Fibroblast of pulmonary artery (primary cell): ENCODE measurements around the gene ATP10B.

Experiments used
- DNase-seq: peaks from one replicate; pipeline ENCODE4 v3.0.0-alpha.2; 2010; ENCODE audit warnings: low read depth
- H3K4me3 ChIP-seq: replicated peaks from 2 replicates; pipeline ENCODE4 v1.5.1; 2011; ENCODE audit warnings: low read depth, mild to moderate bottlenecking, control low read depth, low read length, moderate library complexity
- CTCF ChIP-seq: IDR thresholded peaks from 2 replicates; pipeline ENCODE4 v1.5.1; 2011; ENCODE audit warnings: mild to moderate bottlenecking, control low read depth, low read length, inconsistent platforms; ENCODE audit errors: missing control alignments

ATP10B gene

GRCh38 chr5:160640406-160640805 lies 211.6 kb downstream of the ATP10B start:
- no peak for DNase-seq
- TF ChIP-seq CTCF: no peak
- H3K4me3 ChIP-seq: no peak overlapping the region

- H3K4me3 ChIP-seq: no peak overlapping the region
- DNase-seq: no peak
- TF ChIP-seq CTCF: no peak
Observed at GRCh38 chr5:160638161-160638742, 213.8 kb downstream of the ATP10B start.

- DNase-seq: no peak
- no peak for TF ChIP-seq CTCF
- no peak overlapping the region for H3K4me3 ChIP-seq
Observed at GRCh38 chr5:160637357-160638090, 214.5 kb downstream of the ATP10B start.

- no peak overlapping the region for H3K4me3 ChIP-seq
- DNase-seq: no peak
- TF ChIP-seq CTCF: no peak
Observed at GRCh38 chr5:160635663-160636062, 216.3 kb downstream of the ATP10B start.

GRCh38 chr5:160635046-160635445 lies 217.0 kb downstream of the ATP10B start:
- H3K4me3 ChIP-seq: no peak overlapping the region
- DNase-seq: no peak
- TF ChIP-seq CTCF: no peak

- no peak for DNase-seq
- H3K4me3 ChIP-seq: no peak overlapping the region
- TF ChIP-seq CTCF: no peak
Observed at GRCh38 chr5:160629003-160629402, 223.0 kb downstream of the ATP10B start.

GRCh38 chr5:160628619-160628968 lies 223.4 kb downstream of the ATP10B start:
- no peak for DNase-seq
- no peak for TF ChIP-seq CTCF
- no peak overlapping the region for H3K4me3 ChIP-seq
